Measurements from ENCODE around the gene KCNJ12. TPM values are rescaled to one million over a fixed set of nuclear protein-coding genes. Genes with fewer than 3 reads are reported as not detected.
"Not testable (repeated sequence)": the region's sequence is repeated elsewhere in the genome, so short reads cannot be mapped to it uniquely, and the experiment has no call there.

The KCNJ12 gene
- total RNA-seq (2014; rRNA removed; shearing (Covaris generic)) = 0.14 and 0.27 TPM in 2 replicates

DNA sequence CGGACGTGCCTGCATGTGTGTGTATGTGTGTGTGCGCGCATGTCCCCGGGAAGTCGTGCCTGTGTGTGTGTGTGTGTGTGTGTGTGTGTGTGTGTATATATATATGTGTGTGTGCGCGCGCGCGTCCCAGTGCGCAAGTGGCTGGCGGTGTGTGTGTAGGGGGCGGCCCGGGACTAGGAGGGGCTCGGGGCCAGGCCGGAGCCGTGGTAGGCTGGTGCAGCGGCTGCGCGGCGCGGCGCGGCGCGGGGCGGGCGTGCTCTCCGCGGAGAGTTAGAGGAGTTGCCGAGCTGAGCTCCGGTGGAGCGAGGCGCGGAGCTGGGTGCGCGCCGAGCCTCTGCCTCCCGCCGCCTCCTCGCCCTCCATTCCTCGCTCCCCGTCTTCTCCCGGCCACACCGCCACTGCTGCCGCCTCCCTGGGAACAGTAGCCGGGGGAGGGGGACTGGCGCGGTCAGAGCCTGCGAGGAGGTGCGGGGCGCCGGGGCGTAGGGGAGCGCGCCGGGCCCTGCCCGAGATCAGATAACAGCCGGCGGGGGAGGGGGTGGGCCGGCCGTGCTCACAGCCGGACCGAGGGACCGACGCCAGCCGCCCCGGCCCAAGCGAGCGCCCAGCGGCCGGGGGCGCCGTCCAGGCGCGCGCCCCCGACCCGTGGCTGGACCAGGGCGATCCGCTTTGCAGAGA lies at the start of gene KCNJ12:
KCNJ12 (plus strand) TSS at position 277 of the 678 bp plus-strand sequence. CDS start 38,986 bp downstream, outside the sequence.
- DNase-seq (ENCODE audit: low spot score) = no peak

- DNase-seq (ENCODE audit: low spot score) = not testable (repeated sequence)
Observed at GRCh38 chr17:21327921-21328320, 48.2 kb upstream of the KCNJ12 start.

- DNase-seq (ENCODE audit: low spot score) = not testable (repeated sequence)
Observed at GRCh38 chr17:21328778-21329177, 47.4 kb upstream of the KCNJ12 start.

- no peak for DNase-seq (ENCODE audit: low spot score)
Observed at GRCh38 chr17:21330436-21331160, 45.6 kb upstream of the KCNJ12 start.

DNA sequence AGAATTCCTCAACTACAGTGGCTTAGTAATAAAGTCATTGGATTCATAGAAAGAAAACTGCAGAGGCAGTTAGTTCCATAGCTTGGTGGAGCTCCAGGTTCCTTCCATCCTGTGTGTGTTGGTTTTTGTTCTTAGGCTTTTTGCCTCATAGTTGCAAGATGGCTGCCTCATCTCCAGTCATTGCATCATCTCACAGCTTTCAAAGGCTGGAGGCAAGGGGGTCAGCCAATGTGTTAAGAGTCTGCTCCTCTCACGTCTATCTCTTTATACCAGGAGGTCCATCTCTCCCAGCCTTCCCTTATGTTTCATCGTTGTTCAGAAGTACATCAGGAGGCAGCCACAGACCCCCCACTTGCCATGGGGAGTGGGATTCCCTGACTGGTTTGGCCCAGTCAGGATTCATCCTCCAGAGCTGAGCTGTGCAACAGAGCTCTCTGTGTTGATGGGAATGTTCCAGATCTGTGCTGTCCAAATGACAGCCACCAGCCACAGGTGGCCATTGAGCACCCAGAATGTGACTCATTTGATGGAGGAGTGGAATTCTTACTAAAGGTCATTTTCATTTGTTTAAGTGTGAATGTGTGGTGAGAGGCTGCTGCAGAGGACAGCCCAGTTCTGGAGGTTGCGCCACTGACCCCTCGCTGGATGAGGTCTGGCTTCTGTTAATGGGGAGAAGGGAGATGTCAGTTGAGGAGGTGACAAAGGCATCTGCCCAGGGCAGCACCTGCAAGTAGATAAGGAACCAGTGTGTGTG lies 39.4 kb upstream of the KCNJ12 start:
- DNase-seq (ENCODE audit: low spot score) = not testable (repeated sequence)

GRCh38 chr17:21337981-21338625 lies 38.1 kb upstream of the KCNJ12 start:
- not testable (repeated sequence) for DNase-seq (ENCODE audit: low spot score)

DNA sequence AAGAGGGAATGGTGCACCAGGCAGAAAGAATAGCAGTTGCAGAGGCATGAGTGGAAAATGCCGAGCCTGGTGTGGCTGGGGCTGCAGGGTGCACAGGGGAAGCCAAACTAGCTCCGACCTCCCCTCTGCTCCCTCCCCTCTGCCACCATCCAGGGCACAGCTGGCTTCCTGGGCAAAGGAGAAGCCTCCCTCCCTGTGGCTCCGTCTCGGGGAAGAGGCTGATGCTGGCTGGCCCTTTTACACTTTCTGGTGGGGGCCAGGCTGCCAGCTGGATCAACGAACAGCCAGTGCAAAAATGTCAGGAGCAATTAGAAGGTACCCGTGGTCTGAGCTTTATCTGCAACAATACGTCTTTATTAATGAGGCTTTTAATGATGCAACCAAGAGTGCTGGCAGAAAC lies 37.1 kb upstream of the KCNJ12 start:
- DNase-seq (ENCODE audit: low spot score) = no peak

DNA sequence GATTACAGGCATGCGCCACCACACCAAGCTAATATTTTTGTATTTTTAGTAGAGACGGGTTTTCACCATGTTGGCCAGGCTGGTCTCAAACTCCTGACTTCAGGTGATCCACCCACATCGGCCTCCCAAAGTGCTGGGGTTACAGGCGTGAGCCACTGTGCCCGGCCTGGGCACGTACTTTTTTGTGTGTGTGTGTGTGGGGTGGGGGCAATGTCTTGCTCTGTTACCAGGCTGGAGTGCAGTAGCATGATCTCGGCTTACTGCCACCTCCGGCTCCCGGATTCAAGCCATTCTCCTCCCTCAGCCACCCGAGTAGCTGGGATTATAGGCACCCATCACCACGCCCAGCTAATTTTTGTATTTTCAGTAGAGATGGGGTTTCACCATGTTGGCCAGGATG lies 36.6 kb upstream of the KCNJ12 start:
- DNase-seq (ENCODE audit: low spot score) = not testable (repeated sequence)

- not testable (repeated sequence) for DNase-seq (ENCODE audit: low spot score)
Observed at GRCh38 chr17:21340407-21340806, 35.8 kb upstream of the KCNJ12 start.

- not testable (repeated sequence) for DNase-seq (ENCODE audit: low spot score)
Observed at GRCh38 chr17:21341279-21341678, 34.9 kb upstream of the KCNJ12 start.

DNA sequence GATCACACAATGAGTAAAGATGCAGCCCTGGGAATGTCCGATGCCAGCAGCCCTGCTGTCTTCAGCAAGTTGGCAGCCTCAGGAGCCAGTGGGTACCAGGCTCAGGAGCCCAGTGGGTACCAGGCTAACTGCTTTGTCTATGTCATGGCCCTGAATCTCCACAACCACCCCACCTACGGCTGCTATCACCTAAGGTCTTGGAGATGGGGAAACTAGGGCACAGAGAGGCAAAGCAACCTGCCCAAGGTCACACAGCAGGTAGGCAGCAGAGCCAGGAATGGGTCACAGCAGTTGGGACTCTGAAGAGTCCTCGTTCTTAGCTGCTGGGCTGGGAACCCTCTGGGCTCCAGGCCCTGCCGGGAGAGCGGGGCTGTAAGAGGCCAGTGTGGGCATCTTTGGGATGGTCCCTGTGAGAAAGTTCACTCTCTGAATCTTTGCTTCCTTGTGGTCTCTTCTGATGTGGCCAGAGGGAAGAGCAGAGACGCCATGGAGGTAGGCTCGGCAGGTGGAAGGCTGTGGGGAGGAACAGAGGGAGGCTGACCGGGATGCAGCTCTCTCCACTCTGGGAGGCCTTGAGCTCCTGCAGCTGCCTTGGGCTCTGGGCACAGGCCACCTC lies 34.1 kb upstream of the KCNJ12 start:
- not testable (repeated sequence) for DNase-seq (ENCODE audit: low spot score)

DNA sequence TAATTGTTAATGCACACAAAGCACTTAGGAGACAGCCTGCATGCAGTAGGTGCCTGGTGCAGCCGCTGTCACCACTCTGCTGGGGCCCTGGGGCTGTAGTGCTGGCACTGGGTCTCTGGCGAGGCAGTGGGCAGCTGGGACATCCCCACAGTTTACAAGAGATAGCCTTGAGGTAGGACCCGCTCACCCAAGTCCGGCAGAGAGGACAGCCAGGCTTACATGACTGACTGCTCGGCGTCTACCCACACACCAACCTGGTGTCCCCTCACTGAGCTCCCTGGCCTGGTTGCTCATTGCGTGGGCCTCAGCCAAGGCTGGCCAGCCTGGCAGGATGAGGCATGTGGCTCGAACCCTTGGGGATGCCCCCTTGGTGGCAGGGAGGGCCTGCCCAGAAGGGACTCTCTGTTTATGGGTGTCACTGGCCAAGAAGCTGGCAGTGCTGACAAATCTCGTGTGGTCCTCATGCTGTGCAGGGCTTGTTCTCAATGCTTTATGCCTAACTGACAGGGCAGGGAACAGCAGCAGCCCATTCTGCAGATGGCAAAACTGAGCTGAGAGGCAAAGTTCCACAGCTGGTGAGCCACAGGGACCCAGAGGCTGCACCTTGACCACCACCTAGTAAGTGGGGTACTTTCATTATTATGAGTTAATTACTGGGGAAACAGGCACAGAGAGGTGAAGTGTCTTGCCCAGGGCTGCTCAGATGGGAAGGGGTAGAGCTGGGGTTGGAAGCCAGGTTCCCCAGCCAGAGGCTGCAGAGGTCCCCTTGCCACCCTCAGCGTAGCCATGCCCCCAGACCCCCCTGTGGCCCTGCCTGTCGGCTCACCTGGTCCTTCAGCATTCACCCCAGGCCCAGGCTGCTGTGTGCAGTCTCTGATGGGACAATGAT lies 32.9 kb upstream of the KCNJ12 start:
- not testable (repeated sequence) for DNase-seq (ENCODE audit: low spot score)

DNA sequence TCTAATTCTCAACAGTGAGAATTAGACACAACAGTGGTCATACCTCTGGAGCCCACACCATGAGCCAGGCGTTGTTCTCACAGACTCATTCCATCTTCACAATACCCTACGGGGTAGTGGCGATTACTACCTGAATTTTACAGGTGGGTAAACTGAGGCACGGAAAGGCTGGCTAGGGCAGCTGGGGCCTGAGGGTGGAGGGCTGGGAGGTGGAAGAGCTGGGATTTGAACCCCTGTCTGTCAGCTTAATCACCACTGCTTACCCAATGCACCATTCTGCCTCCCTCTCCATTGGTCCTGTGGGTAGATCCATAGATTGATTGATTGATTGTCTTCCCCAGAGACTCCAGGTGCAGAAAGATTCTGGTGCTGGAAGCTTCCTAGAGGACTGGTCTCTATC lies 31.4 kb upstream of the KCNJ12 start:
- DNase-seq (ENCODE audit: low spot score) = not testable (repeated sequence)

- DNase-seq (ENCODE audit: low spot score) = no peak
Observed at GRCh38 chr17:21345236-21345635, 30.9 kb upstream of the KCNJ12 start.

DNA sequence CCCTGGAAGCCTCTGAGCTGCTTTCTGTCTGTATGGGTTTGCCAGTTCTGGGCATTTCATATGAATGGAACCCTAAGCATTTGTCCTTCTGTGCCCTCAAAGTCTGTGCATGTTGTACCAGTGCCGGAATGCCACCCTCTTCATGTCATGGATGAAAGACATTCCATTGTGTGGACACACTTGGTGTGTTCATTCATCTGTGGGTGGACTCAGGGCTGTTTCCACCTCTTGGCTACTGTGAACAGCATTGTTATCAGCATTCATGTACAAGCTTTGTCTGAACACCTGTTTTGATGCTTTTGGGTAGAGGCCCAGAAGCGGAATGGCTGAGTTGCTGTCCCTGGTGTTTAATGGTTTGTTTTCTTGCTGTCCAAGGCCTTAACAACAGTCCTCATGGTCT lies 30.1 kb upstream of the KCNJ12 start:
- DNase-seq (ENCODE audit: low spot score) = not testable (repeated sequence)

DNA sequence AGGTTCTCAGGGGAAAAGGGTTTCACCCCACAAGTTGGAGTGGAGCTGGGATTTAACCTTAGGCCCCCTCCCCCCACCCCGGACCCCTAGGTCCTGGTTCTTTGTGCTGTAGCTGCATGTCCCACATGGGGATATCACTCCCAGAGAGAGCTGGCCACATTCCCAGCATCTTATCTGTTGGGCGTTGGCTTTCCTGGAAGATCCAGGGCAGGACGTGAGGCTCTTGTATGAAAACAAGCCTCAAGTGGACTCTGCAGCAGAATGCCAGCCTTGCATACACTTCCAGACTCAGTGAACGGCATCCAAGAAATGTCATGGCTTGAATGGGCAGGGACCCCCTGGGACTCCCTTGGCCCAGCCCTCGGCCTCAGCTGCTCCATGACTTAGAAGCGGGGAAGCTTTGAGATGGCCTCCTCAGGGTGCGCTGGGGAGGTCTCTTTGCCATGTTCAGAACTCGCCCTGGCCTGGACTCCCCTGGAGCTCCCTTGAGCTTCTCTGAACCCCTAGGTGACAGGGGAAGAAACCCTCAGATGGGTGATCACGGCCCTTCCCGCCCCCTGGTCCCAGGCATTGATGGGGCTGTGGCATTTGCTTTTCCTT lies 29.4 kb upstream of the KCNJ12 start:
- not testable (repeated sequence) for DNase-seq (ENCODE audit: low spot score)

- not testable (repeated sequence) for DNase-seq (ENCODE audit: low spot score)
Observed at GRCh38 chr17:21347660-21348059, 28.5 kb upstream of the KCNJ12 start.

DNA sequence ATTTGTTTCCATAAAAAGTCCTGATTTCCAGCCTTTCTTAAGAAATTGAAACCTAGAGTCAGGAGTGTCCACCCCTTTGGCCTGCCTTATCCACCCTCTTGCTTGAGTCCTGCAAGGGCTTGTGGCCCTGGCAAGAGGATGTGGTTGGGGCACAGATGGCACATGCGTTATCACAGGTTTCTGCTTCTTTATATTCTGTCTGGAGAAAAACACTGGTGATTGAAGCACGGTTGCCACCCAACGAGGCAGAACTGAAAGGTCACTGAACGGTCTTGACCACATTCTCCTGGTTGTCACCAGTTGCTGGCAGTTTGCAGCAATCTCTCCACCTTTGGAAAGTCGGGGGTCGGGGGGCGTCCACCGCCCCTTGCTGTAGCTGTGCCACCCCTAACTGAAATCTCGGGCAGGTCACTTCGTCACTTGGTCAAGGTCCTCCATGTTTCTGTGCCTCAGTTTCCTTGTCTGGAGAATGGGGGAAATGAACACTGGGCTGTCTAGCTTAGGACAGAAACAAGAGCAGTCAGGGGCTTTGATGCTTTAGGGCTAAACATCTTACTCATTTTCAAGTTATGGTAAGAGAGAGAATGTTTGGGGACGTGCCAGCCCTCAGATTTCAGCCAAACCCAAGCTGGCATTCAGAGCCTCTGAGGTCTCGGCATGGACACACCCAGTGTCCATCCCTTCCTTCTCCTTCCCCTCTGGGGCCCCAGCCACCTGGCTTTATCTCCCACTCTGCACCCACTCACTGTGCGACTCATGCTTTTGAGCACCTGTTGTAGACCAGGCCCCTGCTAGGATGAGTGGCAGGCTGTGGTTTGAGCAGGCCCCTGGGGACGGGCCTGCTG lies 27.9 kb upstream of the KCNJ12 start:
- DNase-seq (ENCODE audit: low spot score) = not testable (repeated sequence)

GRCh38 chr17:21348926-21349261 lies 27.3 kb upstream of the KCNJ12 start:
- DNase-seq (ENCODE audit: low spot score) = not testable (repeated sequence)

All from H4 (cell line).